ENCODE measurements around the gene ARHGAP22. TPM values are rescaled to one million over a fixed set of nuclear protein-coding genes. Genes with fewer than 3 reads are reported as not detected.

Gene ARHGAP22
- total and polyA plus RNA-seq, 2 experiments from 2014 or later = 4.8 to 10.7 TPM

DNA sequence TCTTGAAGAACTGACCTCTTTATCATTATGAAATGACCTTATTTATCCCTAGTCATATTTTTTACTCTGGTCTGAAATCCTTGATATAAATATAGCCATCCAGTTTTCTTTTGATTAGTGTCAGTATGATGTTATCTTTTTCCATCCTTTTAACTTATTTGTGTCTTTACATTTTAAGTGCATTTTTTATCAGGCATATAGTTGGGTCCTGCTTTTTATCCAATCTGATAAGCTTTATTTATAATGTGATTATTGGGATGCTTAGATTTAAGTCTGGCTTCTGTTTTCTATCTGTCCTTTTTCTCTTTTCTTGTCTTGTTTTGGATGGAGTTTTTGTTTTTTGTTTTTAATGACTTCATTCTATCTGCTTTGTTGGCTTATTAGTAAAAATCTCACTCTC is 119.2 kb downstream of the ARHGAP22 start:
- no peaks in the 10 kb centered on the region for H3K36me3 Mint-ChIP-seq (ENCODE audit: low read depth)
- DNase-seq (ENCODE audit: low spot score) = no peak
- Histone ChIP-seq H2AFZ (no peak overlapping the region), H3K9me2 (ENCODE audit: insufficient read depth) (no peaks in the 10 kb centered on the region), H4K20me1 (replicated peaks; ENCODE audit: insufficient read depth) (no peaks in the 10 kb centered on the region; the same call in 1 of the 2 replicates), H3K4me3 (no peak overlapping the region), H3K4me2 (no peak overlapping the region), H3K79me2 (replicated peaks; ENCODE audit: insufficient read depth) (no peaks in the 10 kb centered on the region), H3K36me3 (ENCODE audit: insufficient read depth) (no peaks in the 10 kb centered on the region), H3K27me3 (ENCODE audit: insufficient read depth) (no peaks in the 10 kb centered on the region), H3K27ac (ENCODE audit: low read depth) (no peak overlapping the region), H3F3A (replicated peaks; ENCODE audit: low read depth) (no peaks in the 10 kb centered on the region), H3K4me1 (ENCODE audit: insufficient read depth) (peaks cover 25% of the 10 kb centered on the region)
- no peak for TF ChIP-seq NANOG (IDR thresholded peaks at IDR 0.05; ENCODE audit: borderline replicate concordance)
- no peaks in the 10 kb centered on the region; the same call in 2 of the 3 replicates for H3K9me3 Mint-ChIP-seq
- no peak overlapping the region for H3K27ac Mint-ChIP-seq
- no peak overlapping the region for H3K4me3 Mint-ChIP-seq
- ATAC-seq = no peak
- peaks cover 4% of the 10 kb centered on the region for H3K27me3 Mint-ChIP-seq (ENCODE audit: insufficient read depth, low read depth, poor library complexity)
- peaks cover 26% of the 10 kb centered on the region for H3K4me1 Mint-ChIP-seq

DNA sequence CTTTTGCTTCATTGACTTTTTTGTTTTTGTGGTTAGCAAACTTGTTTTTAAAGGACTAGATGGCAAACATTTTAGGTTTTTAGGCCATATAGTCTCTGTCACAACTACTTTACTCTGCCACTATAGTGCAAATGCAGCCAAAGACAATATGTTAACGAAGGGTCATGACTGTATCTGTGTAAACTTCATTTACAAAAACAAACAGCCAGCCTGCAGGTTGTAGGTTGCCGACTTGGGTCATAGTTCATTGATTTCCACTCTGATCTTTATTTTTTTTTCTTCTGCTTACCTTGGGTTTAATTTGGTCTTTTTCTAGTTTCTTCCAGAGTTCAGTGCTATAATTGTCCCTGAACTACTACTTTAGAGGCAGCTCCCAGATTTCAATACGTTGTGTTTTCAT is 120.0 kb downstream of the ARHGAP22 start:
- H3K27me3 ChIP-seq (ENCODE audit: insufficient read depth) = no peaks in the 10 kb centered on the region
- no peak for DNase-seq (ENCODE audit: low spot score)
- H3K4me3 ChIP-seq = no peak overlapping the region
- H4K20me1 ChIP-seq (replicated peaks; ENCODE audit: insufficient read depth) = no peaks in the 10 kb centered on the region; the same call in 1 of the 2 replicates
- no peaks in the 10 kb centered on the region for H3F3A ChIP-seq (replicated peaks; ENCODE audit: low read depth)
- peaks cover 26% of the 10 kb centered on the region for H3K4me1 Mint-ChIP-seq
- H3K36me3 ChIP-seq (ENCODE audit: insufficient read depth) = no peaks in the 10 kb centered on the region
- H3K4me3 Mint-ChIP-seq = no peak overlapping the region
- H3K9me2 ChIP-seq (ENCODE audit: insufficient read depth) = no peaks in the 10 kb centered on the region
- H3K4me2 ChIP-seq = no peak overlapping the region
- H3K27ac Mint-ChIP-seq = no peak overlapping the region
- no peak overlapping the region for H3K27ac ChIP-seq (ENCODE audit: low read depth)
- no peak overlapping the region for H2AFZ ChIP-seq
- no peaks in the 10 kb centered on the region for H3K79me2 ChIP-seq (replicated peaks; ENCODE audit: insufficient read depth)
- no peaks in the 10 kb centered on the region; the same call in 2 of the 3 replicates for H3K9me3 Mint-ChIP-seq
- peaks cover 25% of the 10 kb centered on the region for H3K4me1 ChIP-seq (ENCODE audit: insufficient read depth)
- H3K27me3 Mint-ChIP-seq (ENCODE audit: insufficient read depth, low read depth, poor library complexity) = peaks cover 4% of the 10 kb centered on the region
- H3K36me3 Mint-ChIP-seq (ENCODE audit: low read depth) = no peaks in the 10 kb centered on the region
- no peak for ATAC-seq
- TF ChIP-seq ZNF114 (CRISPR knock-in tag; IDR thresholded peaks at IDR 0.05) (no peak), EZH2phosphoT487 (IDR thresholded peaks at IDR 0.05; ENCODE audit: unreplicated experiment) (no peak), STAT1 (IDR thresholded peaks at IDR 0.05; ENCODE audit: unreplicated experiment) (no peak), JUNB (IDR thresholded peaks at IDR 0.05; ENCODE audit: unreplicated experiment) (no peak), POLR2AphosphoS5 (IDR thresholded peaks at IDR 0.05; ENCODE audit: low read depth) (no peak), CREB1 (CRISPR knock-in tag; IDR thresholded peaks at IDR 0.05; ENCODE audit: low read depth) (no peak), ZNF331 (CRISPR knock-in tag; IDR thresholded peaks at IDR 0.05; ENCODE audit: low read depth) (no peak), NANOG (IDR thresholded peaks at IDR 0.05; ENCODE audit: borderline replicate concordance) (no peak), EZH2 (IDR thresholded peaks at IDR 0.05; ENCODE audit: low read depth, unreplicated experiment) (no peak)
- TF ChIP-seq, protein P1, sequence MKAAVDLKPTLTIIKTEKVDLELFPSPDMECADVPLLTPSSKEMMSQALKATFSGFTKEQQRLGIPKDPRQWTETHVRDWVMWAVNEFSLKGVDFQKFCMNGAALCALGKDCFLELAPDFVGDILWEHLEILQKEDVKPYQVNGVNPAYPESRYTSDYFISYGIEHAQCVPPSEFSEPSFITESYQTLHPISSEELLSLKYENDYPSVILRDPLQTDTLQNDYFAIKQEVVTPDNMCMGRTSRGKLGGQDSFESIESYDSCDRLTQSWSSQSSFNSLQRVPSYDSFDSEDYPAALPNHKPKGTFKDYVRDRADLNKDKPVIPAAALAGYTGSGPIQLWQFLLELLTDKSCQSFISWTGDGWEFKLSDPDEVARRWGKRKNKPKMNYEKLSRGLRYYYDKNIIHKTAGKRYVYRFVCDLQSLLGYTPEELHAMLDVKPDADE (IDR thresholded peaks at IDR 0.05) = no peak
- TF ChIP-seq, protein P2, sequence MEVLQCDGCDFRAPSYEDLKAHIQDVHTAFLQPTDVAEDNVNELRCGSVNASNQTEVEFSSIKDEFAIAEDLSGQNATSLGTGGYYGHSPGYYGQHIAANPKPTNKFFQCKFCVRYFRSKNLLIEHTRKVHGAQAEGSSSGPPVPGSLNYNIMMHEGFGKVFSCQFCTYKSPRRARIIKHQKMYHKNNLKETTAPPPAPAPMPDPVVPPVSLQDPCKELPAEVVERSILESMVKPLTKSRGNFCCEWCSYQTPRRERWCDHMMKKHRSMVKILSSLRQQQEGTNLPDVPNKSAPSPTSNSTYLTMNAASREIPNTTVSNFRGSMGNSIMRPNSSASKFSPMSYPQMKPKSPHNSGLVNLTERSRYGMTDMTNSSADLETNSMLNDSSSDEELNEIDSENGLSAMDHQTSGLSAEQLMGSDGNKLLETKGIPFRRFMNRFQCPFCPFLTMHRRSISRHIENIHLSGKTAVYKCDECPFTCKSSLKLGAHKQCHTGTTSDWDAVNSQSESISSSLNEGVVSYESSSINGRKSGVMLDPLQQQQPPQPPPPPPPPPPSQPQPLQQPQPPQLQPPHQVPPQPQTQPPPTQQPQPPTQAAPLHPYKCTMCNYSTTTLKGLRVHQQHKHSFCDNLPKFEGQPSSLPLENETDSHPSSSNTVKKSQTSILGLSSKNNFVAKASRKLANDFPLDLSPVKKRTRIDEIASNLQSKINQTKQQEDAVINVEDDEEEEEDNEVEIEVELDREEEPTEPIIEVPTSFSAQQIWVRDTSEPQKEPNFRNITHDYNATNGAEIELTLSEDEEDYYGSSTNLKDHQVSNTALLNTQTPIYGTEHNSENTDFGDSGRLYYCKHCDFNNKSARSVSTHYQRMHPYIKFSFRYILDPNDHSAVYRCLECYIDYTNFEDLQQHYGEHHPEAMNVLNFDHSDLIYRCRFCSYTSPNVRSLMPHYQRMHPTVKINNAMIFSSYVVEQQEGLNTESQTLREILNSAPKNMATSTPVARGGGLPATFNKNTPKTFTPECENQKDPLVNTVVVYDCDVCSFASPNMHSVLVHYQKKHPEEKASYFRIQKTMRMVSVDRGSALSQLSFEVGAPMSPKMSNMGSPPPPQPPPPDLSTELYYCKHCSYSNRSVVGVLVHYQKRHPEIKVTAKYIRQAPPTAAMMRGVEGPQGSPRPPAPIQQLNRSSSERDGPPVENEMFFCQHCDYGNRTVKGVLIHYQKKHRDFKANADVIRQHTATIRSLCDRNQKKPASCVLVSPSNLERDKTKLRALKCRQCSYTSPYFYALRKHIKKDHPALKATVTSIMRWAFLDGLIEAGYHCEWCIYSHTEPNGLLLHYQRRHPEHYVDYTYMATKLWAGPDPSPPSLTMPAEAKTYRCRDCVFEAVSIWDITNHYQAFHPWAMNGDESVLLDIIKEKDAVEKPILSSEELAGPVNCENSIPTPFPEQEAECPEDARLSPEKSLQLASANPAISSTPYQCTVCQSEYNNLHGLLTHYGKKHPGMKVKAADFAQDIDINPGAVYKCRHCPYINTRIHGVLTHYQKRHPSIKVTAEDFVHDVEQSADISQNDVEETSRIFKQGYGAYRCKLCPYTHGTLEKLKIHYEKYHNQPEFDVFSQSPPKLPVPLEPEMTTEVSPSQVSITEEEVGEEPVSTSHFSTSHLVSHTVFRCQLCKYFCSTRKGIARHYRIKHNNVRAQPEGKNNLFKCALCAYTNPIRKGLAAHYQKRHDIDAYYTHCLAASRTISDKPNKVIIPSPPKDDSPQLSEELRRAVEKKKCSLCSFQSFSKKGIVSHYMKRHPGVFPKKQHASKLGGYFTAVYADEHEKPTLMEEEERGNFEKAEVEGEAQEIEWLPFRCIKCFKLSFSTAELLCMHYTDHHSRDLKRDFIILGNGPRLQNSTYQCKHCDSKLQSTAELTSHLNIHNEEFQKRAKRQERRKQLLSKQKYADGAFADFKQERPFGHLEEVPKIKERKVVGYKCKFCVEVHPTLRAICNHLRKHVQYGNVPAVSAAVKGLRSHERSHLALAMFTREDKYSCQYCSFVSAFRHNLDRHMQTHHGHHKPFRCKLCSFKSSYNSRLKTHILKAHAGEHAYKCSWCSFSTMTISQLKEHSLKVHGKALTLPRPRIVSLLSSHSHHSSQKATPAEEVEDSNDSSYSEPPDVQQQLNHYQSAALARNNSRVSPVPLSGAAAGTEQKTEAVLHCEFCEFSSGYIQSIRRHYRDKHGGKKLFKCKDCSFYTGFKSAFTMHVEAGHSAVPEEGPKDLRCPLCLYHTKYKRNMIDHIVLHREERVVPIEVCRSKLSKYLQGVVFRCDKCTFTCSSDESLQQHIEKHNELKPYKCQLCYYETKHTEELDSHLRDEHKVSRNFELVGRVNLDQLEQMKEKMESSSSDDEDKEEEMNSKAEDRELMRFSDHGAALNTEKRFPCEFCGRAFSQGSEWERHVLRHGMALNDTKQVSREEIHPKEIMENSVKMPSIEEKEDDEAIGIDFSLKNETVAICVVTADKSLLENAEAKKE (CRISPR knock-in tag; IDR thresholded peaks at IDR 0.05) = no peak
- TF ChIP-seq, protein P3, sequence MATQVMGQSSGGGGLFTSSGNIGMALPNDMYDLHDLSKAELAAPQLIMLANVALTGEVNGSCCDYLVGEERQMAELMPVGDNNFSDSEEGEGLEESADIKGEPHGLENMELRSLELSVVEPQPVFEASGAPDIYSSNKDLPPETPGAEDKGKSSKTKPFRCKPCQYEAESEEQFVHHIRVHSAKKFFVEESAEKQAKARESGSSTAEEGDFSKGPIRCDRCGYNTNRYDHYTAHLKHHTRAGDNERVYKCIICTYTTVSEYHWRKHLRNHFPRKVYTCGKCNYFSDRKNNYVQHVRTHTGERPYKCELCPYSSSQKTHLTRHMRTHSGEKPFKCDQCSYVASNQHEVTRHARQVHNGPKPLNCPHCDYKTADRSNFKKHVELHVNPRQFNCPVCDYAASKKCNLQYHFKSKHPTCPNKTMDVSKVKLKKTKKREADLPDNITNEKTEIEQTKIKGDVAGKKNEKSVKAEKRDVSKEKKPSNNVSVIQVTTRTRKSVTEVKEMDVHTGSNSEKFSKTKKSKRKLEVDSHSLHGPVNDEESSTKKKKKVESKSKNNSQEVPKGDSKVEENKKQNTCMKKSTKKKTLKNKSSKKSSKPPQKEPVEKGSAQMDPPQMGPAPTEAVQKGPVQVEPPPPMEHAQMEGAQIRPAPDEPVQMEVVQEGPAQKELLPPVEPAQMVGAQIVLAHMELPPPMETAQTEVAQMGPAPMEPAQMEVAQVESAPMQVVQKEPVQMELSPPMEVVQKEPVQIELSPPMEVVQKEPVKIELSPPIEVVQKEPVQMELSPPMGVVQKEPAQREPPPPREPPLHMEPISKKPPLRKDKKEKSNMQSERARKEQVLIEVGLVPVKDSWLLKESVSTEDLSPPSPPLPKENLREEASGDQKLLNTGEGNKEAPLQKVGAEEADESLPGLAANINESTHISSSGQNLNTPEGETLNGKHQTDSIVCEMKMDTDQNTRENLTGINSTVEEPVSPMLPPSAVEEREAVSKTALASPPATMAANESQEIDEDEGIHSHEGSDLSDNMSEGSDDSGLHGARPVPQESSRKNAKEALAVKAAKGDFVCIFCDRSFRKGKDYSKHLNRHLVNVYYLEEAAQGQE (IDR thresholded peaks at IDR 0.05; ENCODE audit: unreplicated experiment) = no peak

Measured in GM23338 (cell line).